GM12875 (cell line): Measurements from ENCODE around the gene FAM32A.

ENCODE experiments used
- H3K4me3 ChIP-seq: one replicate; pipeline ENCODE4 v1.5.1; 2011; ENCODE audit warnings: low read depth, low read length, control low read depth
- CTCF ChIP-seq: IDR thresholded peaks from 2 replicates; pipeline ENCODE4 v1.5.1; 2011; ENCODE audit warnings: low read depth, mild to moderate bottlenecking, control low read depth, inconsistent platforms, low read length, moderate library complexity, borderline replicate concordance; ENCODE audit not compliant: insufficient read depth

FAM32A gene

DNA sequence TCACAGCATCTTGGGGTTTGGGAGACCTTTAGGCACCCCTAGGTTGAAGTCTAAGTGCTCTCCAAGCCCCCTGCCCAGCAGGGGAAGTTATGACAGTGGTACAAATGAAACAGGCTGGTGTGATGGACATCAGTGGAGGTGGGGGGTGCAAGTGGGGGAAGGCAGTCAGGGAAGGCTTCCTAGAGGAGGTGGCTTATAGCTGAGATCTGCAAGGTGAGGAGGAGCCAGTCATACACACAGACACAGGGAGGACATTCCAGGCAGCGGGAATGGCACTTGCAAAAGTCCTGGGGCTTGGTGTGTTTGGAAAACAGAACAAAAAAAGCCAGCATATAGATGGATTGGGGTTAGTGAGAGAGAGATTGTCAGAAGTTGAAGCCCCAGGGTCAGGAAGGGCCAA, 30.1 kb upstream of the FAM32A start:
- H3K4me3 ChIP-seq: no peak overlapping the region
- TF ChIP-seq CTCF: no peak

GRCh38 chr19:16156904-16157303, 28.3 kb upstream of the FAM32A start:
- TF ChIP-seq CTCF: no peak
- no peak overlapping the region for H3K4me3 ChIP-seq

DNA sequence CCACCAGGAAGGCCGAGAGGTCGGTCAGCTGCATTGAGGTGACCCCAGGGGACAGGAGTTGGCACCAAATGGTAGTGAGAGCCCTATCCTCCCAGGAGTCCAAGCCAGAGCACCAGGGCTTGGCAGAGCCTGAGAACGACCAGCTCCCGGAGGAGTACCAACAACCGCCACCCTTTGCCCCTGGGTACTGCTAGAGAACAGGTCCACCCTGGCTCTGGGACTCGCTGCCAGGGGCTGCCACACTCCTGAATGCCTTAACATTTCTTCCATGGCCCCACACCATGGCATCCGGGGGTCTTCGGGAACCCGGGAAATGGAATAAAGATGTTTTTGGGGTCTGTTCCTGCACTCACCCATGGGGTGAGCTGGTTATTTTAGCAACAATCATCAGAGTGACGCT, 27.6 kb upstream of the FAM32A start:
- H3K4me3 ChIP-seq: no peak overlapping the region
- no peak for TF ChIP-seq CTCF

GRCh38 chr19:16159655-16160054, 25.6 kb upstream of the FAM32A start:
- TF ChIP-seq CTCF: no peak
- no peak overlapping the region for H3K4me3 ChIP-seq

DNA sequence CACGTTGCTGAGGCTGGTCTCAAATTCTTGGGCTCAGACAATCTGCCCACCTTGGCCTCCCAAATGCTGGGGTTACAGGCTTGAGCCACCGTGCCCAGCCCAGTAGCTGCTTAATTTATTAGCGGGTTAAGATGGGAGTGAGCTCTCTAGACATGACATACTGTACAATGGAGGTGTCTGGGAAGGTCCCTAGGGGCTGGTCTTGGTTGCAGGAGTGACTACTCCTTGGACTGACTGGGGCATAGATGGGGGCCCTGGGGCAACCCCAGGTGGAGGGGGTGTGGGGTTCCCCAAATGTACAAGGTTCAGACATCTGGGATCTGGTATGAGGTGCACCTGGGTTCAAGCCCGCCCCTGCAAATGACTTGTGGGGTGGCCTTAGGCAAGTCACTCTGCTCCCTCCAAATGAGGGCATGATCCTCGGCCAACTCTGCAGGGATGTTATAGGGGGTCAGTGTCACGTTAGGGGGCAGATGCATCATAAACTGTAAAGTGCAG, 24.7 kb upstream of the FAM32A start:
- no peak for TF ChIP-seq CTCF
- H3K4me3 ChIP-seq: no peak overlapping the region

GRCh38 chr19:16160943-16161560, 24.2 kb upstream of the FAM32A start:
- TF ChIP-seq CTCF: no peak
- H3K4me3 ChIP-seq: no peak overlapping the region

- TF ChIP-seq CTCF: no peak
- no peak overlapping the region for H3K4me3 ChIP-seq
Measured at GRCh38 chr19:16161840-16162239, 23.4 kb upstream of the FAM32A start.
